GM12878 (cell line): ENCODE results near the gene NRXN3. TPM values are rescaled to one million over a fixed set of nuclear protein-coding genes. Genes with fewer than 3 reads are reported as not detected.

Experiments
- ATAC-seq: fragments of 200-7000 bp; cut with Tn5 transposase; 3 replicates; pipeline ENCODE4 v1.9.1; 2020; ENCODE audit warnings: mild to moderate bottlenecking, moderate library complexity
- BruUV-seq: library from RNA; stranded (reverse); fragments of 400-500 nt; replicated peaks from 2 replicates; lab custom pipeline; 2021; lab: Mats Ljungman, UMichigan
- CTCF ChIA-PET: fragments of 300-600 bp; sonication (Branson Sonifier 250); formaldehyde crosslinking; extraction: SDS; loops from one replicate; lab custom pipeline; 2021; ENCODE audit warnings: inconsistent platforms; lab: Yijun Ruan, JAX
- POLR2A ChIA-PET: fragments of 350-600 bp; formaldehyde crosslinking; extraction: SDS; loops from one replicate; lab custom pipeline; 2021; ENCODE audit warnings: inconsistent platforms; lab: Charles Lee
- RAD21 ChIA-PET: fragments of 300-600 bp; sonication (Branson Sonifier 250); formaldehyde crosslinking; loops from one replicate; lab custom pipeline; 2023; ENCODE audit warnings: antibody characterized with exemption; ENCODE audit not compliant: unreplicated experiment; lab: Charles Lee
- SMC1A ChIA-PET: fragments of 300-600 bp; sonication (Branson Sonifier 250); formaldehyde crosslinking; loops from one replicate; lab custom pipeline; 2023; ENCODE audit not compliant: unreplicated experiment, uncharacterized antibody; lab: Charles Lee
- DNase-seq: peaks from one replicate; pipeline ENCODE4 v3.0.0-alpha.2; 2011; ENCODE audit warnings: low read depth, low spot score
- FAIRE-seq: peaks from 3 replicates; lab custom pipeline; 2011; peaks lifted over from hg19 to GRCh38; lab: Jason Lieb, UNC
- H2AFZ ChIP-seq: 2 replicates; pipeline ENCODE4 v1.6.0; 2011; ENCODE audit warnings: low read depth, low read length, control low read depth; ENCODE audit not compliant: control insufficient read depth
- H3K27ac ChIP-seq: 2 replicates; pipeline ENCODE4 v1.5.1; 2011; ENCODE audit warnings: control low read depth; ENCODE audit not compliant: control insufficient read depth, insufficient read depth
- H3K27me3 ChIP-seq, 2 experiments: replicated peaks in 1 of 2; 2 replicates each; pipeline versions ENCODE4 v1.6.0 to v1.6.1; 2011; ENCODE audit warnings: low read length in 1 of 2; ENCODE audit not compliant: control insufficient read depth in 2 of 2, insufficient read depth in 2 of 2
- H3K36me3 ChIP-seq, 2 experiments: 2 replicates each; pipeline ENCODE4 v1.5.1; 2011; ENCODE audit warnings: low read length in 1 of 2; ENCODE audit not compliant: control insufficient read depth in 2 of 2, insufficient read depth in 2 of 2
- H3K4me1 ChIP-seq: 2 replicates; pipeline ENCODE4 v1.6.1; 2011; ENCODE audit warnings: mild to moderate bottlenecking, low read length, moderate library complexity, mixed read lengths; ENCODE audit not compliant: control insufficient read depth, insufficient read depth
- H3K4me2 ChIP-seq: 2 replicates; pipeline ENCODE4 v1.6.0; 2011; ENCODE audit warnings: control low read depth; ENCODE audit not compliant: control insufficient read depth, insufficient read depth
- H3K4me3 ChIP-seq: fragments of 200-600 bp; sonication (generic); 2 replicates; pipeline ENCODE4 v1.5.1; 2016
- H3K79me2 ChIP-seq: 2 replicates; pipeline ENCODE4 v1.6.0; 2011; ENCODE audit warnings: low read length; ENCODE audit not compliant: control insufficient read depth, insufficient read depth
- H3K9ac ChIP-seq: 2 replicates; pipeline ENCODE4 v1.8.0; 2011; ENCODE audit warnings: low read length, control low read depth, mixed read lengths; ENCODE audit not compliant: control insufficient read depth, insufficient read depth
- H3K9me3 ChIP-seq: replicated peaks from 3 replicates; pipeline ENCODE4 v1.5.1; 2011; ENCODE audit warnings: mild to moderate bottlenecking, low read length; ENCODE audit not compliant: control insufficient read depth, insufficient read depth
- H4K20me1 ChIP-seq: 2 replicates; pipeline ENCODE4 v1.6.0; 2011; ENCODE audit not compliant: control insufficient read depth, insufficient read depth
- HCFC1 ChIP-seq: fragments of 150-350 bp; IDR thresholded peaks from 2 replicates; pipeline ENCODE4 v1.6.1; 2014; ENCODE audit warnings: low read length
- RBBP5 ChIP-seq: fragments of 200-600 bp; sonication (generic); conservative IDR thresholded peaks from 2 replicates; pipeline ENCODE4 v1.6.1; 2016
- TAF1 ChIP-seq: IDR thresholded peaks from 2 replicates; pipeline ENCODE4 v1.6.1; 2011; ENCODE audit warnings: mild to moderate bottlenecking, low read depth, low read length, borderline replicate concordance
- ZBED1 ChIP-seq: IDR thresholded peaks from 2 replicates; pipeline ENCODE4 v1.6.1; 2016; ENCODE audit warnings: borderline replicate concordance
- ZBTB4 ChIP-seq: fragments of 450-650 bp; formaldehyde crosslinking; IDR thresholded peaks from 2 replicates; pipeline ENCODE4 v1.4.0; 2022; ENCODE audit warnings: mild to moderate bottlenecking, moderate library complexity
- WGBS: methylation state at CpG from one replicate; pipeline ENCODE4 v1.1.6; 2016; ENCODE audit warnings: low lambda C conversion rate; ENCODE audit not compliant: insufficient replicate concordance, insufficient coverage; ENCODE audit errors: missing lambda C conversion rate; 5-methylcytosine and 5-hydroxymethylcytosine counted together
- in situ Hi-C: fragments of 300-500 bp; cut with MboI; formaldehyde crosslinking; loops from 9 replicates; pipeline ENCODE4 v1.14.3; 2018; ENCODE audit warnings: mixed read lengths
- intact Hi-C: fragments of 100-400 bp; cut with micrococcal nuclease; formaldehyde crosslinking; loops from one replicate; pipeline ENCODE4 v1.14.2; 2022; ENCODE audit not compliant: unreplicated experiment
- polyA plus RNA-seq, 11 experiments: library from polyadenylated mRNA; depleted of rRNA in 4 of 11; unstranded in 6 of 11; stranded (reverse) in 5 of 11; fragments of >200 nt; fragmentation: Nextera tagmentation in 4 of 11; fragmentation: Illumina TruSeq in 1 of 11; extraction: Ambion mirVana in 4 of 11; extraction: Trizol in 1 of 11; gene quantifications; 1 replicate in 1 of 11; 2 replicates in 10 of 11; pipeline versions ENCODE4 v1.2.1 to v1.2.3, GENCODE V29; 2011 to 2016; ENCODE audit warnings: inconsistent platforms in 2 of 11, missing spikeins in 2 of 11, low read depth in 1 of 11
- total RNA-seq, 4 experiments: library from RNA; depleted of rRNA in 3 of 4; stranded (reverse); fragments of >200 nt in 3 of 4; fragmentation: Illumina TruSeq in 1 of 4; extraction: Trizol in 1 of 4; gene quantifications; 2 replicates each; pipeline versions ENCODE4 v1.2.1 to v1.2.3, GENCODE V29; 2013 to 2021

Gene NRXN3
- total and polyA plus RNA-seq, 10 of the 15 experiments (the other 5 are each of a cell fraction or from before 2014, with no cell fraction given) = 0.52 to 3.3 (median 1.4) TPM

GRCh38 chr14:79464468-79464867 lies 1294.3 kb downstream of the NRXN3 start (continued):
- no peak for TF ChIP-seq ZBTB4

GRCh38 chr14:79465651-79466050 lies 1295.5 kb downstream of the NRXN3 start:
- in situ Hi-C loops = no loop called here

More at GRCh38 chr14:79465651-79466050, 1295.5 kb downstream of the NRXN3 start:
- Histone ChIP-seq H3K79me2 (no peaks in the 10 kb centered on the region), H3K9me3 (no peaks in the 10 kb centered on the region), H3K4me3 (no peak overlapping the region), H3K4me1 (no peaks in the 10 kb centered on the region), H4K20me1 (no peaks in the 10 kb centered on the region), H3K9ac (no peak overlapping the region), H3K27me3 (no peaks in the 10 kb centered on the region), H3K27ac (no peak overlapping the region), H2AFZ (no peak overlapping the region), H3K4me2 (no peak overlapping the region), H3K36me3 (no peaks in the 10 kb centered on the region)
- ATAC-seq = no peak
- no peak for DNase-seq
- intact Hi-C loops = no loop called here
- CTCF ChIA-PET = no interaction called here
- FAIRE-seq = no peak
- RAD21 ChIA-PET = no interaction called here
- BruUV-seq = no TSS peak
- SMC1A ChIA-PET = no interaction called here
- TF ChIP-seq TAF1 = no peak
- no peak for TF ChIP-seq HCFC1
- TF ChIP-seq RBBP5 = no peak
- TF ChIP-seq ZBED1 = no peak
- POLR2A ChIA-PET = no interaction called here
- WGBS = 35% methylated on average over 3 of the region's 3 CpGs
